Measurements from ENCODE around the gene KLF5. TPM values are rescaled to one million over a fixed set of nuclear protein-coding genes. Genes with fewer than 3 reads are reported as not detected.

The KLF5 gene
- total and polyA plus RNA-seq, 9 donors = 2.1 to 45.7 (median 6.9) TPM

DNA sequence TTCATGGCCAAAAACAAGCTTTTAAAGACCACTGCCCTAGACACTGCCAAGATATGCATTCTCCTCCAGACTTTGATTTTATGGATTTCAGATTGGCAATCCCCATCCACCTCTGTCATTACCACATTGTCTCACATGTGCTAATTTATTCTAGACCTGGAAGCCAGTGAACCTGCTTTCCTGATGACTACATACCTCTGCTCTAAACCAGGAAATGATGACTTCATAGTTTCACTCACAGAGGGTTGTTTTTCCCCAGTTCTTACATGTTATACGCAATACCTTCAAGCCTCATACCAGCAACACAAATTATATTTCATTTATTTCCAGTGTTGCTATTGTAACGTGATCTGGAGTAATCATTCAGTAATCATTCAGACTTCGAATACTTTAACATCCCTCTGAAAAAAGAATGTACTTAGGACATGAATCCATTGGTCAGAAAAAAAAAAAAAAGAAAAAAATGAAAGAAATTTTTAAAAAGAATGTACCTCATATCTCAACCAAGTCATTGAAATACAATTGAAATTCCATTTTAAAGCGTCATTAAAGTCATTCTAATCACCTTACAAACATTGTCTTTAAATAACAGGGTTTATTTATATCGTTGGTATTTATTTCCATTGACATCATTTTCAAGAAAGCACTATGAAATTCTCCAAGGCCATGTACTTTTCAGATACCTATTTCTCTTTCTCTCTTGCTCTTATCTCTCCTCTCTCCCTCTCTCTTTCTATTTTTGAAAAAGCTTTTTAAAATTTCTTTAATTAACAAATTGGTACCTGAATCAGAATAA, 33.4 kb upstream of the KLF5 start:
- TF ChIP-seq, protein P1, sequence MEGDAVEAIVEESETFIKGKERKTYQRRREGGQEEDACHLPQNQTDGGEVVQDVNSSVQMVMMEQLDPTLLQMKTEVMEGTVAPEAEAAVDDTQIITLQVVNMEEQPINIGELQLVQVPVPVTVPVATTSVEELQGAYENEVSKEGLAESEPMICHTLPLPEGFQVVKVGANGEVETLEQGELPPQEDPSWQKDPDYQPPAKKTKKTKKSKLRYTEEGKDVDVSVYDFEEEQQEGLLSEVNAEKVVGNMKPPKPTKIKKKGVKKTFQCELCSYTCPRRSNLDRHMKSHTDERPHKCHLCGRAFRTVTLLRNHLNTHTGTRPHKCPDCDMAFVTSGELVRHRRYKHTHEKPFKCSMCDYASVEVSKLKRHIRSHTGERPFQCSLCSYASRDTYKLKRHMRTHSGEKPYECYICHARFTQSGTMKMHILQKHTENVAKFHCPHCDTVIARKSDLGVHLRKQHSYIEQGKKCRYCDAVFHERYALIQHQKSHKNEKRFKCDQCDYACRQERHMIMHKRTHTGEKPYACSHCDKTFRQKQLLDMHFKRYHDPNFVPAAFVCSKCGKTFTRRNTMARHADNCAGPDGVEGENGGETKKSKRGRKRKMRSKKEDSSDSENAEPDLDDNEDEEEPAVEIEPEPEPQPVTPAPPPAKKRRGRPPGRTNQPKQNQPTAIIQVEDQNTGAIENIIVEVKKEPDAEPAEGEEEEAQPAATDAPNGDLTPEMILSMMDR (IDR thresholded peaks at IDR 0.05) = no peak
- no peak for TF ChIP-seq POLR2A (IDR thresholded peaks at IDR 0.05)
- H3K27ac ChIP-seq = no peak overlapping the region
- WGBS, 3 donors = 67 to 77% (median 68%) methylated on average over 5 of the region's 5 CpGs
- no peaks in the 10 kb centered on the region for H3K36me3 ChIP-seq
- H3K4me3 ChIP-seq = no peak overlapping the region
- no peaks in the 10 kb centered on the region for H3K27me3 ChIP-seq
- intact Hi-C loops (cut with DNase I) = no loop called here
- DNase-seq = no peak
- no peaks in the 10 kb centered on the region for H3K9me3 ChIP-seq
- no peaks in the 10 kb centered on the region for H3K4me1 ChIP-seq (ENCODE audit: insufficient read depth)

DNA sequence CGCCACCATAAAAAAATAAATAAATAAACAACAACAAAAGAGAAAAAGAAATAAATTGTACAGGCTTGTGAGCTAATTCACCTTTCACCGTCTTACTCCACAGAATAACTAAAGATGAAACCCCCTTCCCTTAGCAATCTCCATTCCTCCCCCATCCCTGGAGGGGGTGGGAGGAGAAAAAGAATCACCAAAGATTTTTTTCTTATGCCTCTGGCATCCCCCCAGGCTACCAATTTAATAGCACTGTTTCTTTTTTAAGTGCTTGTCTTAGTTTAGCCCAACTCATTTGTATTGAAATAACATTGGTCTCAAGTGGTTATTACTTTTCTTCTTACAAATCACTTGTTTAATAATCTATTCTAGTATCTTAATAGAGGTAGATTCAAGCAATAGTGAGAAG, 23.9 kb upstream of the KLF5 start:
- H3K36me3 ChIP-seq = no peaks in the 10 kb centered on the region
- H3K27ac ChIP-seq = no peak overlapping the region
- H3K27me3 ChIP-seq = no peaks in the 10 kb centered on the region
- H3K4me3 ChIP-seq = no peak overlapping the region
- DNase-seq = no peak
- no peak for TF ChIP-seq EP300 (IDR thresholded peaks at IDR 0.05)
- intact Hi-C loops (cut with DNase I) = no loop called here
- 91 to 97% (median 94%) methylated on average over 2 of the region's 2 CpGs for WGBS, 3 donors
- H3K9me3 ChIP-seq = no peaks in the 10 kb centered on the region
- no peaks in the 10 kb centered on the region for H3K4me1 ChIP-seq (ENCODE audit: insufficient read depth)

DNA sequence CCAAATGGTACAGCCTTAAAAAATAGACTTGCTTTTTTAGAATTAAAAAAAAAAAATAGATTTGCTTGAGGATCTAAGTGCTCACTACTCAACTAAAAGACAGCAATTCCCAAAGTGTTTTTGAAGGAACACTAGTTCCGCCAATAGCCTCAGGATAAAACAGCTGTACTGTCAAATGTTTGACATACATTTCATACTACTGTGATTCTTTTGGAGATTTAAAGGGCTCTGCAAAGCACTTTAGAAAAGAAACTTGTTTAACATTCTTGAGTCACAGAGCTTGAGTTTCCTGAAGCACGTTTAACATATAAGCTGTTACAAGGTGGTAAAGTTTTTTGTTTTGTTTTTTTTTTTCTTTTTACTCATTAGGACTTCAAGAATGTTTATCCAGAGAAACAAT, 23.1 kb upstream of the KLF5 start:
- Histone ChIP-seq H3K36me3 (no peaks in the 10 kb centered on the region), H3K4me1 (ENCODE audit: insufficient read depth) (no peaks in the 10 kb centered on the region), H3K27me3 (no peaks in the 10 kb centered on the region), H3K9me3 (no peaks in the 10 kb centered on the region), H3K4me3 (no peak overlapping the region), H3K27ac (no peak overlapping the region)
- TF ChIP-seq, protein P1 (IDR thresholded peaks at IDR 0.05) = no peak
- no peak for TF ChIP-seq EP300 (IDR thresholded peaks at IDR 0.05)
- TF ChIP-seq POLR2A (IDR thresholded peaks at IDR 0.05) = no peak
- WGBS, 3 donors = 45 to 53% (median 47%) methylated on average over 2 of the region's 2 CpGs
- DNase-seq = no peak
- intact Hi-C loops (cut with DNase I) = no loop called here

DNA sequence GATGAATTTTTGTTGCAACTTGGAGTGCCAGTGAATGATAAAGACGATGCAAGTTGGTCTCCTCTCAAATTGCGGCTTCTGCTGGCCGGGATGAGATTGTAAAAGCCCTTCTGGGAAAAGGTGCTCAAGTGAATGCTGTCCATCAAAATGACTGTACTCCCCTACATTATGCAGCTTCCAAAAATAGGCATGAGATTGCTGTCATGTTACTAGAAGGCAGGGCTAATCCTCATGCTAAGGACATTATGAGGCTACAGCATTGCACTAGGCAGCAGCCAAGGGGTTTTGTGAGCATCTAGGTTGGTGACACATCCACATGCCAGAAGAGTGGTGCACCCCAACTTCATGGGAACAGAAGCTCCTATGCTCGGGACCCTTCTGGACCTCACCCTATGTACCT, 22.2 kb upstream of the KLF5 start:
- 89 to 99% (median 95%) methylated on average over 4 of the region's 4 CpGs for WGBS, 3 donors

DNA sequence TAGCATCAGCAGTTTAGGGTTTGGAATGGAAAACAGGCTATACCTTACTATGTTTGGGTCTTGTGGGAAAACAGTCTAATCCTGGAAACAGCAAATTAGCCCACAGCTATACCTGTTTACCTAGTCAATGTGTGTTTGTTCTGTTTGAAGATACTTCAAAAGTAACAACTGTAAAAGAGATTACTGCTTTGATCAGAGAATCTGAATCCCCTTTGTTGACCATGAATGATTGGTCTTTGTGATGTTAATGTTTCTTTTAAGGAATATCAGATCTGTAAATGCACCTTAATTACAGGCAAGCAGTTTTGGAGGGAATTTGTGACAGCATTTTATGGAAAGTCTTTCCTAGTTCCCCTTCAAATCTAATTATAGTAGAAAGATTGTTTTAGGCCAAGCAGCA, 20.7 kb upstream of the KLF5 start:
- no peak for TF ChIP-seq POLR2A (IDR thresholded peaks at IDR 0.05)
- TF ChIP-seq, protein P1 (IDR thresholded peaks at IDR 0.05) = no peak
- no peak for TF ChIP-seq EP300 (IDR thresholded peaks at IDR 0.05)
- H3K4me3 ChIP-seq = no peak overlapping the region
- intact Hi-C loops (cut with DNase I) = no loop called here
- H3K9me3 ChIP-seq = no peaks in the 10 kb centered on the region
- H3K36me3 ChIP-seq = no peaks in the 10 kb centered on the region
- H3K27ac ChIP-seq = no peak overlapping the region
- H3K27me3 ChIP-seq = no peaks in the 10 kb centered on the region
- no peaks in the 10 kb centered on the region for H3K4me1 ChIP-seq (ENCODE audit: insufficient read depth)
- no peak for DNase-seq

More for the DNA sequence above, 22.2 kb upstream of the KLF5 start:
- Histone ChIP-seq H3K36me3 (no peaks in the 10 kb centered on the region), H3K27me3 (no peaks in the 10 kb centered on the region), H3K4me3 (no peak overlapping the region), H3K9me3 (no peaks in the 10 kb centered on the region), H3K27ac (no peak overlapping the region), H3K4me1 (ENCODE audit: insufficient read depth) (no peaks in the 10 kb centered on the region)
- no peak for TF ChIP-seq EP300 (IDR thresholded peaks at IDR 0.05)
- intact Hi-C loops (cut with DNase I) = no loop called here
- DNase-seq = no peak

Data from ovary (tissue), 9 donors.